Liver (tissue), 9 donors: ENCODE data around the gene LIPG. TPM values are rescaled to one million over a fixed set of nuclear protein-coding genes. Genes with fewer than 3 reads are reported as not detected.

ENCODE experiments used
- DNase-seq: peaks from one replicate; pipeline ENCODE4 v3.0.0-alpha.2; 2017; ENCODE audit warnings: low spot score
- H3K27ac ChIP-seq, 2 donors: one replicate each; pipeline ENCODE4 v1.7.0; 2013; ENCODE audit warnings: inconsistent platforms in 2 of 2, low read length in 2 of 2, control low read depth in 1 of 2, low read depth in 1 of 2, mild to moderate bottlenecking in 1 of 2
- H3K27me3 ChIP-seq, 4 donors: one replicate each; pipeline versions ENCODE4 v1.6.1 to v1.7.0; 2013; ENCODE audit warnings: low read length in 3 of 4, inconsistent platforms in 1 of 4, mild to moderate bottlenecking in 1 of 4, moderate library complexity in 1 of 4; ENCODE audit not compliant: control insufficient read depth in 4 of 4, insufficient read depth in 4 of 4
- H3K36me3 ChIP-seq, 4 donors: one replicate each; pipeline versions ENCODE4 v1.6.1 to v1.7.0; 2013; ENCODE audit warnings: low read length in 3 of 4, mild to moderate bottlenecking in 3 of 4, low read depth in 1 of 4, moderate library complexity in 1 of 4; ENCODE audit not compliant: control insufficient read depth in 4 of 4, insufficient read depth in 3 of 4
- H3K4me1 ChIP-seq, 4 donors: one replicate each; pipeline versions ENCODE4 v1.6.1 to v1.7.0; 2013; ENCODE audit warnings: low read length in 3 of 4, mild to moderate bottlenecking in 3 of 4, moderate library complexity in 1 of 4; ENCODE audit not compliant: control insufficient read depth in 4 of 4, insufficient read depth in 4 of 4
- H3K4me3 ChIP-seq, 3 donors: one replicate each; pipeline versions ENCODE4 v1.6.1 to v1.7.0; 2013; ENCODE audit warnings: low read length in 3 of 3, control low read depth in 1 of 3, low read depth in 1 of 3, mild to moderate bottlenecking in 1 of 3
- H3K9ac ChIP-seq, 2 donors: one replicate each; pipeline ENCODE4 v1.7.0; 2013; ENCODE audit warnings: low read length in 2 of 2, mild to moderate bottlenecking in 2 of 2, moderate library complexity in 2 of 2, control low read depth in 1 of 2, low read depth in 1 of 2
- H3K9me3 ChIP-seq, 4 donors: one replicate each; pipeline versions ENCODE4 v1.6.1 to v1.7.0; 2013; ENCODE audit warnings: low read length in 3 of 4; ENCODE audit not compliant: control insufficient read depth in 4 of 4
- ATF3 ChIP-seq: IDR thresholded peaks from 2 replicates; pipeline ENCODE4 v1.6.1; 2016; ENCODE audit warnings: antibody characterized with exemption
- CTCF ChIP-seq: fragments of 150-350 bp; IDR thresholded peaks from 2 replicates; pipeline ENCODE4 v1.5.1; 2017; ENCODE audit warnings: improper control_type of control experiment, low read depth, low read length; ENCODE audit not compliant: missing input control
- EGR1 ChIP-seq, 2 donors: IDR thresholded peaks; 2 replicates each; pipeline ENCODE4 v1.6.1; 2016 to 2018; ENCODE audit warnings: antibody characterized with exemption in 2 of 2, low read depth in 2 of 2
- FOXA1 ChIP-seq: IDR thresholded peaks from 2 replicates; pipeline ENCODE4 v1.6.1; 2016; ENCODE audit warnings: antibody characterized with exemption
- FOXA2 ChIP-seq: IDR thresholded peaks from 2 replicates; pipeline ENCODE4 v1.6.1; 2016; ENCODE audit warnings: antibody characterized with exemption
- GABPA ChIP-seq, 2 donors: IDR thresholded peaks in 1 of 2; conservative IDR thresholded peaks in 1 of 2; 2 replicates each; pipeline ENCODE4 v1.6.1; 2016; ENCODE audit warnings: antibody characterized with exemption in 2 of 2, mild to moderate bottlenecking in 1 of 2, moderate library complexity in 1 of 2
- HNF4A ChIP-seq, 2 donors: conservative IDR thresholded peaks; 2 replicates each; pipeline ENCODE4 v1.6.1; 2016; ENCODE audit warnings: antibody characterized with exemption in 2 of 2, mild to moderate bottlenecking in 2 of 2
- HNF4G ChIP-seq: IDR thresholded peaks from 2 replicates; pipeline ENCODE4 v1.6.1; 2016; ENCODE audit warnings: antibody characterized with exemption
- JUND ChIP-seq, 2 donors: IDR thresholded peaks; 2 replicates each; pipeline ENCODE4 v1.6.1; 2016; ENCODE audit warnings: antibody characterized with exemption in 2 of 2
- MAX ChIP-seq: IDR thresholded peaks from 2 replicates; pipeline ENCODE4 v1.6.1; 2016; ENCODE audit warnings: antibody characterized with exemption
- NR2F2 ChIP-seq: IDR thresholded peaks from 2 replicates; pipeline ENCODE4 v1.6.1; 2016; ENCODE audit warnings: antibody characterized with exemption
- RAD21 ChIP-seq, 2 donors: IDR thresholded peaks; 2 replicates each; pipeline ENCODE4 v1.6.1; 2016; ENCODE audit warnings: antibody characterized with exemption in 2 of 2, mild to moderate bottlenecking in 2 of 2
- REST ChIP-seq: IDR thresholded peaks from 2 replicates; pipeline ENCODE4 v1.6.1; 2016; ENCODE audit warnings: antibody characterized with exemption, mild to moderate bottlenecking
- RXRA ChIP-seq, 2 donors: IDR thresholded peaks; 2 replicates each; pipeline ENCODE4 v1.6.1; 2017 to 2018; ENCODE audit warnings: antibody characterized with exemption in 2 of 2, mild to moderate bottlenecking in 1 of 2
- SP1 ChIP-seq: IDR thresholded peaks from 2 replicates; pipeline ENCODE4 v1.6.1; 2018; ENCODE audit warnings: antibody characterized with exemption, mild to moderate bottlenecking
- TAF1 ChIP-seq: conservative IDR thresholded peaks from 2 replicates; pipeline ENCODE4 v1.6.1; 2016; ENCODE audit warnings: antibody characterized with exemption, mild to moderate bottlenecking
- YY1 ChIP-seq: IDR thresholded peaks from 2 replicates; pipeline ENCODE4 v1.6.1; 2016; ENCODE audit warnings: antibody characterized with exemption, mild to moderate bottlenecking
- ZBTB33 ChIP-seq: IDR thresholded peaks from 2 replicates; pipeline ENCODE4 v1.6.1; 2016; ENCODE audit warnings: antibody characterized with exemption
- WGBS: extraction: QIAGEN DNeasy Blood & Tissue Kit; methylation state at CpG from one replicate; pipeline ENCODE4 v1.1.7; 2013; 5-methylcytosine and 5-hydroxymethylcytosine counted together
- polyA plus RNA-seq, 2 donors: library from polyadenylated mRNA; stranded (reverse) in 1 of 2; unstranded in 1 of 2; fragments of 200-250 nt in 1 of 2; fragments of >200 nt in 1 of 2; fragmentation: Nextera tagmentation in 1 of 2; extraction: Ambion mirVana in 1 of 2; gene quantifications; one replicate each; pipeline versions ENCODE4 v1.2.1 to v1.2.3, GENCODE V29; 2013 to 2015
- total RNA-seq, 2 donors: library from RNA; depleted of rRNA; stranded (reverse); fragments of >200 nt; gene quantifications; one replicate each; pipeline ENCODE4 v1.2.3, GENCODE V29; 2014
- donor health status: healthy.
- donor health status: healthy.
- donor health status: healthy.
- donor health status: healthy.
- donor health status: healthy.

The LIPG gene
- total and polyA plus RNA-seq, 4 donors: 2.8 to 150 (median 39.7) TPM

GRCh38 chr18:49591775-49592174 lies 29.9 kb downstream of the LIPG start:
- H3K36me3 ChIP-seq: peaks cover 0 to 43% (median 18%) of the 10 kb centered on the region in 4 donors
- 22% methylated on average over 4 of the region's 4 CpGs for WGBS
- no peaks in the 10 kb centered on the region for H3K9me3 ChIP-seq
- no peak overlapping the region for H3K4me3 ChIP-seq
- peak overlapping the region; percentile 0 to 43 for H3K27ac ChIP-seq
- TF ChIP-seq RXRA (IDR thresholded peaks at IDR 0.05): peak in 1 of 2 donors; percentile 33
- peak; percentile 22 to 48 for TF ChIP-seq HNF4A (conservative IDR thresholded peaks at IDR 0.05)
- TF ChIP-seq YY1: peak; percentile 21
- no peak for TF ChIP-seq MAX
- TF ChIP-seq FOXA2: no peak
- TF ChIP-seq NR2F2: no peak
- peak in 1 of 2 donors; percentile 15 for TF ChIP-seq RAD21 (IDR thresholded peaks at IDR 0.05)
- no peak for TF ChIP-seq TAF1
- H3K4me1 ChIP-seq: peaks cover 1 to 29% (median 25%) of the 10 kb centered on the region in 4 donors
- no peak for DNase-seq
- H3K9ac ChIP-seq: no peak overlapping the region
- H3K27me3 ChIP-seq: no peaks in the 10 kb centered on the region

GRCh38 chr18:49596687-49597086 lies 34.8 kb downstream of the LIPG start:
- H3K9me3 ChIP-seq: no peaks in the 10 kb centered on the region
- peaks cover 0 to 2% (median under 1%) of the 10 kb centered on the region in 4 donors for H3K4me1 ChIP-seq
- H3K36me3 ChIP-seq: peaks cover 0 to 7% (median under 1%) of the 10 kb centered on the region in 4 donors
- no peaks in the 10 kb centered on the region for H3K27me3 ChIP-seq
- no peak overlapping the region for H3K27ac ChIP-seq
- WGBS: 63% methylated on average over 3 of the region's 3 CpGs
- no peak for DNase-seq
- no peak overlapping the region for H3K4me3 ChIP-seq
- H3K9ac ChIP-seq: no peak overlapping the region
- TF ChIP-seq TAF1 (no peak), RAD21 (IDR thresholded peaks at IDR 0.05) (peak in 1 of 2 donors; percentile 8)

GRCh38 chr18:49597157-49597931 lies 35.5 kb downstream of the LIPG start:
- 60% methylated on average over 8 of the region's 8 CpGs for WGBS
- H3K27ac ChIP-seq: no peak overlapping the region
- no peak for TF ChIP-seq RXRA (IDR thresholded peaks at IDR 0.05)
- TF ChIP-seq ATF3: no peak
- TF ChIP-seq MAX: no peak
- TF ChIP-seq JUND (IDR thresholded peaks at IDR 0.05): no peak
- no peak for TF ChIP-seq FOXA1
- TF ChIP-seq NR2F2: no peak
- no peak for TF ChIP-seq CTCF
- TF ChIP-seq EGR1 (IDR thresholded peaks at IDR 0.05; ENCODE audit: low read depth in 2 of 2): no peak
- TF ChIP-seq REST: no peak
- no peak for TF ChIP-seq FOXA2
- no peak for TF ChIP-seq GABPA (IDR thresholded peaks at IDR 0.05 in 1 of 2, conservative IDR thresholded peaks at IDR 0.05 in 1 of 2)
- TF ChIP-seq ZBTB33: no peak
- no peak for TF ChIP-seq RAD21 (IDR thresholded peaks at IDR 0.05)
- TF ChIP-seq TAF1: no peak
- no peak for TF ChIP-seq HNF4G
- no peak for TF ChIP-seq YY1
- TF ChIP-seq SP1: no peak
- TF ChIP-seq HNF4A (conservative IDR thresholded peaks at IDR 0.05): no peak

More at GRCh38 chr18:49597157-49597931, 35.5 kb downstream of the LIPG start:
- no peaks in the 10 kb centered on the region for H3K4me1 ChIP-seq
- no peaks in the 10 kb centered on the region for H3K27me3 ChIP-seq
- peaks cover 0 to 7% (median under 1%) of the 10 kb centered on the region in 4 donors for H3K36me3 ChIP-seq
- H3K9me3 ChIP-seq: no peaks in the 10 kb centered on the region
- H3K4me3 ChIP-seq: no peak overlapping the region
- DNase-seq: no peak
- no peak overlapping the region for H3K9ac ChIP-seq
